HepG2 (cell line): ENCODE data around the gene PODN. TPM values are rescaled to one million over a fixed set of nuclear protein-coding genes. Genes with fewer than 3 reads are reported as not detected.

Experiments used
- CC2D1A ChIP-seq: sonication (generic); formaldehyde crosslinking; IDR thresholded peaks from 2 replicates; pipeline ENCODE4 v1.8.1; 2023; ENCODE audit warnings: mild to moderate bottlenecking, missing genetic modification reagents
- CEBPG ChIP-seq: IDR thresholded peaks from 2 replicates; pipeline ENCODE4 v1.6.1; 2016
- FOXM1 ChIP-seq: sonication (generic); formaldehyde crosslinking; IDR thresholded peaks from 2 replicates; pipeline ENCODE4 v1.5.0; 2020; ENCODE audit warnings: missing genetic modification reagents
- FOXO4 ChIP-seq: sonication (generic); formaldehyde crosslinking; conservative IDR thresholded peaks from 2 replicates; pipeline ENCODE4 v1.8.1; 2023; ENCODE audit warnings: missing genetic modification reagents
- HMG20A ChIP-seq: IDR thresholded peaks from 2 replicates; pipeline ENCODE4 v1.6.1; 2016; ENCODE audit warnings: borderline replicate concordance
- HOXA7 ChIP-seq: sonication (generic); formaldehyde crosslinking; IDR thresholded peaks from 2 replicates; pipeline ENCODE4 v1.8.1; 2022; ENCODE audit warnings: mild to moderate bottlenecking, missing genetic modification reagents, moderate library complexity
- LBX2 ChIP-seq: sonication (generic); formaldehyde crosslinking; IDR thresholded peaks from 2 replicates; pipeline ENCODE4 v1.5.0; 2020; ENCODE audit warnings: missing genetic modification reagents, mild to moderate bottlenecking, borderline replicate concordance
- LCORL ChIP-seq, 2 experiments: fragments of 450-650 bp in 1 of 2; sonication (generic) in 1 of 2; formaldehyde crosslinking in 1 of 2; IDR thresholded peaks; 2 replicates each; pipeline versions ENCODE4 v1.5.0 to v1.6.1; 2017 to 2020; ENCODE audit warnings: antibody characterized with exemption in 1 of 2, missing genetic modification reagents in 1 of 2
- MBD4 ChIP-seq: IDR thresholded peaks from 2 replicates; pipeline ENCODE4 v1.6.1; 2012; ENCODE audit warnings: low read length, inconsistent platforms, borderline replicate concordance
- MED1 ChIP-seq: sonication (generic); formaldehyde crosslinking; IDR thresholded peaks from 2 replicates; pipeline ENCODE4 v1.4.0; 2020; ENCODE audit warnings: missing genetic modification reagents
- MNT ChIP-seq: fragments of 450-650 bp; IDR thresholded peaks from 2 replicates; pipeline ENCODE4 v1.6.1; 2016
- NR3C1 ChIP-seq: sonication (generic); formaldehyde crosslinking; IDR thresholded peaks from 2 replicates; pipeline ENCODE4 v1.4.0; 2020; ENCODE audit warnings: missing genetic modification reagents
- RBFOX2 ChIP-seq: fragments of 200-400 bp; formaldehyde crosslinking; IDR thresholded peaks from 2 replicates; pipeline ENCODE4 v1.6.1; 2017; ENCODE audit warnings: low read depth, mild to moderate bottlenecking, low read length
- RNF219 ChIP-seq: sonication (generic); formaldehyde crosslinking; IDR thresholded peaks from 2 replicates; pipeline ENCODE4 v1.5.0; 2020; ENCODE audit warnings: mild to moderate bottlenecking, missing genetic modification reagents
- SMC3 ChIP-seq: IDR thresholded peaks from 2 replicates; pipeline ENCODE4 v1.6.1; 2011; ENCODE audit warnings: low read length, improper control_type of control experiment
- SNAPC2 ChIP-seq: sonication (generic); formaldehyde crosslinking; IDR thresholded peaks from 2 replicates; pipeline ENCODE4 v1.8.1; 2022; ENCODE audit warnings: mild to moderate bottlenecking, missing genetic modification reagents
- SP5 ChIP-seq: IDR thresholded peaks from 2 replicates; pipeline ENCODE4 v1.6.1; 2016; ENCODE audit warnings: low read depth, borderline replicate concordance
- ZBTB34 ChIP-seq: sonication (generic); formaldehyde crosslinking; IDR thresholded peaks from 2 replicates; pipeline ENCODE4 v1.8.0; 2022; ENCODE audit warnings: mild to moderate bottlenecking, missing genetic modification reagents
- ZKSCAN1 ChIP-seq: fragments of 150-350 bp; IDR thresholded peaks from 2 replicates; pipeline ENCODE4 v1.6.1; 2014; ENCODE audit warnings: low read length
- ZKSCAN5 ChIP-seq: sonication (generic); formaldehyde crosslinking; IDR thresholded peaks from 2 replicates; pipeline ENCODE4 v1.5.1; 2020; ENCODE audit warnings: mild to moderate bottlenecking, missing genetic modification reagents
- ZNF235 ChIP-seq: sonication (generic); formaldehyde crosslinking; IDR thresholded peaks from 2 replicates; pipeline ENCODE4 v1.8.1; 2023; ENCODE audit warnings: mild to moderate bottlenecking, missing genetic modification reagents, borderline replicate concordance
- ZNF274 ChIP-seq: sonication (generic); formaldehyde crosslinking; IDR thresholded peaks from 2 replicates; pipeline ENCODE4 v1.5.1; 2020; ENCODE audit warnings: mild to moderate bottlenecking, missing genetic modification reagents
- ZNF451 ChIP-seq: sonication (generic); formaldehyde crosslinking; IDR thresholded peaks from 2 replicates; pipeline ENCODE4 v1.5.0; 2020; ENCODE audit warnings: mild to moderate bottlenecking, missing genetic modification reagents
- ZNF766 ChIP-seq: sonication (generic); formaldehyde crosslinking; IDR thresholded peaks from 2 replicates; pipeline ENCODE4 v1.5.0; 2020; ENCODE audit warnings: missing genetic modification reagents, borderline replicate concordance
- polyA plus RNA-seq, 8 experiments: library from polyadenylated mRNA; depleted of rRNA in 3 of 8; stranded (reverse) in 7 of 8; unstranded in 1 of 8; fragments of >200 nt; fragmentation: Illumina TruSeq in 4 of 8; extraction: Trizol in 4 of 8; gene quantifications; 2 replicates each; pipeline versions ENCODE4 v1.2.1 to v1.2.3, GENCODE V29; 2011 to 2016; ENCODE audit warnings: low read depth in 4 of 8, missing spikeins in 1 of 8, mixed read lengths in 1 of 8; ENCODE audit not compliant: insufficient read depth in 1 of 8
- total RNA-seq, 5 experiments: library from RNA; depleted of rRNA; stranded (reverse); fragments of >200 nt; fragmentation: Illumina TruSeq; extraction: Trizol; gene quantifications; 2 replicates each; pipeline ENCODE4 v1.2.3, GENCODE V29; 2016; ENCODE audit warnings: low read depth in 1 of 5

The PODN gene
- total and polyA plus RNA-seq, 2 of the 13 experiments (the other 11 are each of a cell fraction or from before 2014, with no cell fraction given): 0.13 TPM; not detected in 1

- TF ChIP-seq MED1 (CRISPR knock-in tag) (peak; percentile 93), MNT (peak; percentile 88), FOXO4 (CRISPR knock-in tag) (no peak), CEBPG (peak; percentile 30; the same call in 1 of the 2 replicates), ZNF451 (no peak), ZKSCAN5 (CRISPR knock-in tag) (0 out of 2 replicates have a peak, but pooled peaks have one; percentile 44), ZNF274 (CRISPR knock-in tag) (no peak), ZBTB34 (peak; percentile 68), ZNF766 (CRISPR knock-in tag) (no peak), FOXM1 (CRISPR knock-in tag) (no peak), NR3C1 (CRISPR knock-in tag) (no peak), MBD4 (no peak), RBFOX2 (no peak), SMC3 (no peak), HOXA7 (CRISPR knock-in tag) (no peak), ZNF235 (CRISPR knock-in tag) (peak; percentile 77; the same call in 1 of the 2 replicates), LBX2 (CRISPR knock-in tag) (no peak), SP5 (CRISPR knock-in tag) (no peak; the same call in 1 of the 2 replicates), CC2D1A (CRISPR knock-in tag) (no peak), LCORL (IDR thresholded peaks at IDR 0.05) (no peak), LCORL (CRISPR knock-in tag; IDR thresholded peaks at IDR 0.05) (peak; percentile 93), HMG20A (CRISPR knock-in tag) (peak; percentile 89), RNF219 (no peak), SNAPC2 (CRISPR knock-in tag) (0 out of 2 replicates have a peak, but pooled peaks have one; percentile 55), ZKSCAN1 (no peak)
These were observed 59.5 kb downstream of the PODN start (continued) for GRCh38 chr1:53121319-53122172.
